K562 (cell line): Measurements from ENCODE around the gene HOPX. TPM values are rescaled to one million over a fixed set of nuclear protein-coding genes. Genes with fewer than 3 reads are reported as not detected.

Experiments used
- ATAC-seq: fragments of 200-7000 bp; cut with Tn5 transposase; 3 replicates; pipeline ENCODE4 v1.9.1; 2020; ENCODE audit warnings: moderate library complexity
- BruUV-seq: library from RNA; stranded (reverse); fragments of 400-500 nt; replicated peaks from 2 replicates; lab custom pipeline; 2021; lab: Mats Ljungman, UMichigan
- CTCF ChIA-PET: fragments of 300-600 bp; formaldehyde crosslinking; extraction: SDS; loops from one replicate; lab custom pipeline; 2021; ENCODE audit warnings: low intra/inter-chr PET ratio; lab: Yijun Ruan, JAX
- POLR2A ChIA-PET: fragments of 300-600, 350-650 bp; sonication (Branson Sonifier 250); formaldehyde crosslinking; extraction: SDS; loops from one replicate; lab custom pipeline; 2021; ENCODE audit warnings: antibody characterized with exemption, inconsistent platforms; lab: Yijun Ruan, JAX
- DNase-seq, 4 experiments: peaks; one replicate each; pipeline versions ENCODE4 v3.0.0 to v3.0.0-alpha.2; 2011 to 2018; ENCODE audit warnings: low spot score in 3 of 4, mixed read lengths in 3 of 4; ENCODE audit errors: extremely low read depth in 1 of 4
- FAIRE-seq: peaks from 2 replicates; lab custom pipeline; 2011; peaks lifted over from hg19 to GRCh38; lab: Jason Lieb, UNC
- H2AFZ ChIP-seq: 2 replicates; pipeline ENCODE4 v1.6.0; 2011; ENCODE audit warnings: low read depth, low read length, control low read depth, inconsistent platforms
- H3K27ac ChIP-seq: fragments of 200-600 bp; 3 replicates; pipeline ENCODE4 v1.8.0; 2011; ENCODE audit warnings: low read depth, mild to moderate bottlenecking, control low read depth, inconsistent platforms, low read length, moderate library complexity, mixed read lengths; ENCODE audit errors: extremely low read depth
- H3K27me3 ChIP-seq, 2 experiments: fragments of 300-600 bp in 1 of 2; 2 replicates in 1 of 2; 3 replicates in 1 of 2; pipeline versions ENCODE4 v1.6.0 to v1.8.0; 2011; ENCODE audit warnings: inconsistent platforms in 2 of 2, low read length in 2 of 2, mild to moderate bottlenecking in 1 of 2, mixed read lengths in 1 of 2, moderate library complexity in 1 of 2; ENCODE audit not compliant: control insufficient read depth in 2 of 2, insufficient read depth in 2 of 2
- H3K36me3 ChIP-seq: fragments of 300-600 bp; 3 replicates; pipeline ENCODE4 v1.8.0; 2011; ENCODE audit warnings: mild to moderate bottlenecking, low read length, inconsistent platforms; ENCODE audit not compliant: control insufficient read depth, insufficient read depth
- H3K4me1 ChIP-seq, 2 experiments: fragments of 200-600 bp in 1 of 2; replicated peaks in 1 of 2; 2 replicates in 1 of 2; 3 replicates in 1 of 2; pipeline versions ENCODE4 v1.5.1 to v1.8.0; 2011; ENCODE audit warnings: inconsistent platforms in 2 of 2, low read length in 2 of 2, mild to moderate bottlenecking in 1 of 2, mixed read lengths in 1 of 2, moderate library complexity in 1 of 2; ENCODE audit not compliant: control insufficient read depth in 2 of 2, insufficient read depth in 2 of 2
- H3K4me2 ChIP-seq: 2 replicates; pipeline ENCODE4 v1.6.1; 2011; ENCODE audit warnings: low read length, control low read depth, inconsistent platforms, mixed read lengths; ENCODE audit not compliant: insufficient read depth
- H3K4me3 ChIP-seq: fragments of 200-600 bp; sonication (generic), shearing (Covaris generic); 2 replicates; pipeline ENCODE4 v1.5.1; 2016; ENCODE audit warnings: control low read depth, inconsistent platforms
- H3K79me2 ChIP-seq: fragments of 200-600 bp; 3 replicates; pipeline ENCODE4 v1.8.0; 2011; ENCODE audit warnings: low read length, inconsistent platforms; ENCODE audit not compliant: control insufficient read depth, insufficient read depth
- H3K9ac ChIP-seq, 2 experiments: 2 replicates each; pipeline versions ENCODE4 v1.6.0 to v1.6.1; 2011; ENCODE audit warnings: low read depth in 2 of 2, low read length in 2 of 2, control low read depth in 1 of 2, inconsistent platforms in 1 of 2, mild to moderate bottlenecking in 1 of 2, mixed read lengths in 1 of 2; ENCODE audit not compliant: insufficient read depth in 1 of 2
- H3K9me1 ChIP-seq: one replicate; pipeline ENCODE4 v1.6.0; 2011; ENCODE audit warnings: inconsistent platforms, mild to moderate bottlenecking, low read length, moderate library complexity; ENCODE audit not compliant: control insufficient read depth, insufficient read depth
- H3K9me3 ChIP-seq: replicated peaks from 2 replicates; pipeline ENCODE4 v1.5.1; 2011; ENCODE audit warnings: low read depth, low read length, inconsistent platforms; ENCODE audit not compliant: control insufficient read depth, insufficient read depth
- H4K20me1 ChIP-seq: replicated peaks from 2 replicates; pipeline ENCODE4 v1.6.1; 2011; ENCODE audit warnings: low read length, inconsistent platforms, mixed read lengths; ENCODE audit not compliant: control insufficient read depth, insufficient read depth
- CHD2 ChIP-seq: IDR thresholded peaks from 2 replicates; pipeline ENCODE4 v1.6.1; 2011; ENCODE audit warnings: low read depth, low read length
- FIP1L1 ChIP-seq: fragments of 200-400 bp; formaldehyde crosslinking; IDR thresholded peaks from 2 replicates; pipeline ENCODE4 v1.6.1; 2018; ENCODE audit warnings: mild to moderate bottlenecking, low read depth, low read length; ENCODE audit not compliant: poor library complexity, severe bottlenecking
- FOXA3 ChIP-seq, 2 experiments: fragments of 450-650 bp in 1 of 2; sonication (generic) in 1 of 2; formaldehyde crosslinking; IDR thresholded peaks in 1 of 2; conservative IDR thresholded peaks in 1 of 2; 2 replicates each; pipeline versions ENCODE4 v1.4.0 to v1.8.0; 2020 to 2022; ENCODE audit warnings: mild to moderate bottlenecking in 2 of 2, missing genetic modification reagents in 1 of 2
- KDM5B ChIP-seq: fragments of 200-600 bp; sonication (generic); IDR thresholded peaks from 2 replicates; pipeline ENCODE4 v1.6.1; 2012; ENCODE audit warnings: low read depth, mild to moderate bottlenecking, moderate library complexity, low read length, control low read depth, inconsistent platforms; ENCODE audit not compliant: insufficient replicate concordance
- MCM3 ChIP-seq: fragments of 450-650 bp; IDR thresholded peaks from 2 replicates; pipeline ENCODE4 v1.6.1; 2016
- RB1 ChIP-seq: fragments of 450-650 bp; IDR thresholded peaks from 2 replicates; pipeline ENCODE4 v1.6.1; 2017; ENCODE audit warnings: low read depth, mild to moderate bottlenecking
- RBM22 ChIP-seq: fragments of 200-400 bp; formaldehyde crosslinking; IDR thresholded peaks from 2 replicates; pipeline ENCODE4 v1.6.1; 2018; ENCODE audit warnings: low read length, low read depth; ENCODE audit not compliant: poor library complexity, severe bottlenecking
- WGBS: fragments of 100-300 bp; shearing (Covaris generic); methylation state at CpG from one replicate; pipeline ENCODE4 v1.1.6; 2016; ENCODE audit warnings: low coverage, mixed read lengths; ENCODE audit not compliant: insufficient coverage; ENCODE audit errors: missing lambda C conversion rate; 5-methylcytosine and 5-hydroxymethylcytosine counted together
- in situ Hi-C: fragments of 300-500 bp; cut with MboI; formaldehyde crosslinking; loops from 4 replicates; pipeline ENCODE4 v1.15.0; 2018; ENCODE audit warnings: inconsistent platforms, mixed read lengths
- intact Hi-C: fragments of 100-400 bp; cut with micrococcal nuclease; formaldehyde crosslinking; loops from 2 replicates; pipeline ENCODE4 v1.14.2; 2022
- polyA plus RNA-seq, 8 experiments: library from polyadenylated mRNA; depleted of rRNA in 4 of 8; stranded (reverse) in 5 of 8; unstranded in 3 of 8; fragments of >200 nt; fragmentation: Nextera tagmentation in 2 of 8; fragmentation: Illumina TruSeq in 1 of 8; extraction: Ambion mirVana in 2 of 8; extraction: Trizol in 1 of 8; gene quantifications; 2 replicates each; pipeline versions ENCODE4 v1.2.1 to v1.2.3, GENCODE V29; 2011 to 2014; ENCODE audit warnings: inconsistent platforms in 1 of 8, missing spikeins in 1 of 8
- total RNA-seq, 7 experiments: library from RNA; depleted of rRNA in 6 of 7; stranded (reverse); fragments of >200 nt in 6 of 7; fragmentation: Illumina TruSeq in 2 of 7; extraction: Trizol in 2 of 7; gene quantifications; 2 replicates each; pipeline versions ENCODE4 v1.2.1 to v1.2.3, GENCODE V29; 2011 to 2021; ENCODE audit warnings: low replicate concordance in 1 of 7
- TF ChIP-seq, protein P1 (sequence below): fragments of 250-450 bp; sonication (Bioruptor Pico); IDR thresholded peaks from 2 replicates; pipeline ENCODE4 v1.4.0; 2020; ENCODE audit warnings: mild to moderate bottlenecking, moderate library complexity

Gene HOPX
- total and polyA plus RNA-seq, 9 of the 15 experiments (the other 6 are each of a cell fraction or from before 2014, with no cell fraction given), result 0.24 TPM; not detected in 8

GRCh38 chr4:56658528-56658927 lies 22.6 kb downstream of the HOPX start:
- FAIRE-seq (no peak), ATAC-seq (no peak), DNase-seq (no peak)
- Histone ChIP-seq H3K4me3 (no peak overlapping the region), H3K9me1 (no peaks in the 10 kb centered on the region), H2AFZ (no peak overlapping the region), H4K20me1 (no peaks in the 10 kb centered on the region), H3K9ac (no peak overlapping the region), H3K27me3 (peaks cover 23 to 31% of the 10 kb centered on the region in 2 experiments), H3K27ac (no peak overlapping the region), H3K4me2 (no peak overlapping the region), H3K79me2 (no peaks in the 10 kb centered on the region), H3K36me3 (no peaks in the 10 kb centered on the region), H3K9me3 (no peaks in the 10 kb centered on the region), H3K4me1 (peaks cover 0 to 12% of the 10 kb centered on the region in 2 experiments; a peak in 1 of 5 replicates)
- intact Hi-C loops (no loop called here), in situ Hi-C loops (no loop called here)
- 2% methylated on average over 3 of the region's 3 CpGs for WGBS
- no TSS peak for BruUV-seq
- CTCF ChIA-PET, result no interaction called here
- TF ChIP-seq, protein P1, sequence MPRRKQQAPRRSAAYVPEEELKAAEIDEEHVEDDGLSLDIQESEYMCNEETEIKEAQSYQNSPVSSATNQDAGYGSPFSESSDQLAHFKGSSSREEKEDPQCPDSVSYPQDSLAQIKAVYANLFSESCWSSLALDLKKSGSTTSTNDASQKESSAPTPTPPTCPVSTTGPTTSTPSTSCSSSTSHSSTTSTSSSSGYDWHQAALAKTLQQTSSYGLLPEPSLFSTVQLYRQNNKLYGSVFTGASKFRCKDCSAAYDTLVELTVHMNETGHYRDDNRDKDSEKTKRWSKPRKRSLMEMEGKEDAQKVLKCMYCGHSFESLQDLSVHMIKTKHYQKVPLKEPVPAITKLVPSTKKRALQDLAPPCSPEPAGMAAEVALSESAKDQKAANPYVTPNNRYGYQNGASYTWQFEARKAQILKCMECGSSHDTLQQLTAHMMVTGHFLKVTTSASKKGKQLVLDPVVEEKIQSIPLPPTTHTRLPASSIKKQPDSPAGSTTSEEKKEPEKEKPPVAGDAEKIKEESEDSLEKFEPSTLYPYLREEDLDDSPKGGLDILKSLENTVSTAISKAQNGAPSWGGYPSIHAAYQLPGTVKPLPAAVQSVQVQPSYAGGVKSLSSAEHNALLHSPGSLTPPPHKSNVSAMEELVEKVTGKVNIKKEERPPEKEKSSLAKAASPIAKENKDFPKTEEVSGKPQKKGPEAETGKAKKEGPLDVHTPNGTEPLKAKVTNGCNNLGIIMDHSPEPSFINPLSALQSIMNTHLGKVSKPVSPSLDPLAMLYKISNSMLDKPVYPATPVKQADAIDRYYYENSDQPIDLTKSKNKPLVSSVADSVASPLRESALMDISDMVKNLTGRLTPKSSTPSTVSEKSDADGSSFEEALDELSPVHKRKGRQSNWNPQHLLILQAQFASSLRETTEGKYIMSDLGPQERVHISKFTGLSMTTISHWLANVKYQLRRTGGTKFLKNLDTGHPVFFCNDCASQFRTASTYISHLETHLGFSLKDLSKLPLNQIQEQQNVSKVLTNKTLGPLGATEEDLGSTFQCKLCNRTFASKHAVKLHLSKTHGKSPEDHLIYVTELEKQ (CRISPR knock-in tag), result no peak
- no peak for TF ChIP-seq MCM3
- no peak for TF ChIP-seq CHD2
- no peak for TF ChIP-seq KDM5B
- TF ChIP-seq FOXA3 (CRISPR knock-in tag; conservative IDR thresholded peaks at IDR 0.05 in 1 of 2, IDR thresholded peaks at IDR 0.05 in 1 of 2), result no peak
- TF ChIP-seq RB1, result no peak
- TF ChIP-seq FIP1L1, result no peak
- no peak for TF ChIP-seq RBM22
- POLR2A ChIA-PET, result interaction anchor here (1.2 to 1.3 kb wide), 2 partner anchors 10 to 20 kb away, joined by 3 to 4 read pairs; no protein-coding TSS in a partner anchor
